ENCODE results near the gene MACO1.

Gene MACO1

DNA sequence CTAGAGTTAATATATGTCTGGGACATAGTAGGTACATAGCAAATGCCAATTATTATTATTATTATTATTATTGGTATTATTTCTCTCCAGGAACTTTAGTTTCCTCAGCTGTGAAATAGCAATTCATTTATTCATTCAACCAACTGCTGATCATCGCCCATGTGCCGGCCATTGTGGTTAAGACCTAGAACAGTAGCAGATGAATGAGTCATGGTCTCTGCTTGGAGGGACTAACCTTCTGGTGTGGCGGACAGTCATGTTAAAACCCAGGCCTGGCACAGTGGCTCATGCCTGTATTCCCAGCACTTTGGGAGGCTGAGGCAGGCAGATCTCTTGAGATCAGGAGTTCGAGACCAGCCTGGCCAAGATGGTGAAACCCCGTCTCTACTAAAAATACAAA lies 88.9 kb downstream of the MACO1 start:
- Histone ChIP-seq H4K91ac (ENCODE audit: low read depth, low read length, poor library complexity) (no peak overlapping the region), H3K4me1 (ENCODE audit: control insufficient read depth in 2 of 2, insufficient read depth in 1 of 2, low read depth in 1 of 2, low read length in 2 of 2) (peaks cover 0 to 9% of the 10 kb centered on the region in 2 donors), H3K4ac (ENCODE audit: low read length) (no peak overlapping the region), H3K9me3 (replicated peaks in 1 of 2; ENCODE audit: control insufficient read depth in 2 of 2, insufficient read depth in 1 of 2, low read depth in 1 of 2, low read length in 2 of 2) (peaks cover 0 to 1% of the 10 kb centered on the region in 2 donors), H2BK120ac (ENCODE audit: low read depth, low read length) (no peak overlapping the region), H3K14ac (ENCODE audit: low read length) (no peak overlapping the region), H3K18ac (ENCODE audit: low read length) (no peak overlapping the region), H3K23ac (ENCODE audit: low read depth, low read length, poor library complexity) (no peak overlapping the region), H3K4me2 (ENCODE audit: insufficient read depth, low read length, poor library complexity, severe bottlenecking) (no peak overlapping the region), H2AFZ (ENCODE audit: low read length) (no peak overlapping the region), H3K79me1 (ENCODE audit: low read depth, low read length) (no peaks in the 10 kb centered on the region), H2BK5ac (ENCODE audit: low read length) (no peak overlapping the region), H3K27me3 (ENCODE audit: control insufficient read depth in 3 of 3, insufficient read depth in 3 of 3, low read depth in 1 of 3, low read length in 3 of 3) (peaks cover 0 to 9% (median 0%) of the 10 kb centered on the region in 3 experiments), H3K9ac (ENCODE audit: low read depth, low read length, poor library complexity) (no peak overlapping the region), H3K27ac (replicated peaks; ENCODE audit: low read length) (no peak overlapping the region), H2BK12ac (ENCODE audit: low read length) (no peak overlapping the region), H3K4me3 (ENCODE audit: low read length in 2 of 2) (no peak overlapping the region), H4K8ac (ENCODE audit: low read depth, low read length) (no peak overlapping the region), H2AK5ac (ENCODE audit: low read depth, low read length) (no peak overlapping the region), H2BK15ac (ENCODE audit: low read length) (no peak overlapping the region), H3K36me3 (replicated peaks in 1 of 2; ENCODE audit: control insufficient read depth in 2 of 2, insufficient read depth in 2 of 2, low read length in 2 of 2) (no peaks in the 10 kb centered on the region)
- no CpG with 5 or more reads among the region's 5 CpGs for WGBS, 2 donors (ENCODE audit: extremely low coverage in 2 of 2, insufficient read length in 2 of 2, insufficient replicate concordance in 1 of 2)
- DNase-seq (ENCODE audit: low spot score) = no peak

GRCh38 chr1:25520446-25521061 lies 89.9 kb downstream of the MACO1 start:
- peak; percentile 43 for DNase-seq (ENCODE audit: low spot score)
- no peak overlapping the region for H3K23ac ChIP-seq (ENCODE audit: low read depth, low read length, poor library complexity)

GRCh38 chr1:25522031-25522655 lies 91.4 kb downstream of the MACO1 start:
- no peak overlapping the region for H2BK15ac ChIP-seq (ENCODE audit: low read length)
- peaks cover 0 to 7% of the 10 kb centered on the region in 2 donors for H3K9me3 ChIP-seq (replicated peaks in 1 of 2; ENCODE audit: control insufficient read depth in 2 of 2, insufficient read depth in 1 of 2, low read depth in 1 of 2, low read length in 2 of 2)
- no peak overlapping the region for H2BK12ac ChIP-seq (ENCODE audit: low read length)
- H4K8ac ChIP-seq (ENCODE audit: low read depth, low read length) = no peak overlapping the region
- no peak overlapping the region for H3K4ac ChIP-seq (ENCODE audit: low read length)
- no peak overlapping the region for H2BK120ac ChIP-seq (ENCODE audit: low read depth, low read length)
- no peaks in the 10 kb centered on the region for H3K36me3 ChIP-seq (replicated peaks in 1 of 2; ENCODE audit: control insufficient read depth in 2 of 2, insufficient read depth in 2 of 2, low read length in 2 of 2)
- no peak overlapping the region for H4K91ac ChIP-seq (ENCODE audit: low read depth, low read length, poor library complexity)
- H3K27me3 ChIP-seq (ENCODE audit: control insufficient read depth in 3 of 3, insufficient read depth in 3 of 3, low read depth in 1 of 3, low read length in 3 of 3) = peaks cover 0 to 9% (median 0%) of the 10 kb centered on the region in 3 experiments
- no peak overlapping the region for H3K4me3 ChIP-seq (ENCODE audit: low read length in 2 of 2)
- no peak overlapping the region for H3K4me2 ChIP-seq (ENCODE audit: insufficient read depth, low read length, poor library complexity, severe bottlenecking)
- no peak overlapping the region for H3K27ac ChIP-seq (replicated peaks; ENCODE audit: low read length)
- DNase-seq (ENCODE audit: low spot score) = no peak
- H2BK5ac ChIP-seq (ENCODE audit: low read length) = no peak overlapping the region
- H3K14ac ChIP-seq (ENCODE audit: low read length) = no peak overlapping the region
- peaks cover 0 to 9% of the 10 kb centered on the region in 2 donors for H3K4me1 ChIP-seq (ENCODE audit: control insufficient read depth in 2 of 2, insufficient read depth in 1 of 2, low read depth in 1 of 2, low read length in 2 of 2)
- WGBS, 2 donors (ENCODE audit: extremely low coverage in 2 of 2, insufficient read length in 2 of 2, insufficient replicate concordance in 1 of 2) = no CpG with 5 or more reads among the region's 5 CpGs
- H3K9ac ChIP-seq (ENCODE audit: low read depth, low read length, poor library complexity) = no peak overlapping the region
- H3K23ac ChIP-seq (ENCODE audit: low read depth, low read length, poor library complexity) = no peak overlapping the region
- no peaks in the 10 kb centered on the region for H3K79me1 ChIP-seq (ENCODE audit: low read depth, low read length)
- no peak overlapping the region for H2AFZ ChIP-seq (ENCODE audit: low read length)
- no peak overlapping the region for H2AK5ac ChIP-seq (ENCODE audit: low read depth, low read length)
- no peak overlapping the region for H3K18ac ChIP-seq (ENCODE audit: low read length)

More at GRCh38 chr1:25520446-25521061, 89.9 kb downstream of the MACO1 start:
- H3K27ac ChIP-seq (replicated peaks; ENCODE audit: low read length) = no peak overlapping the region
- H3K4me1 ChIP-seq (ENCODE audit: control insufficient read depth in 2 of 2, insufficient read depth in 1 of 2, low read depth in 1 of 2, low read length in 2 of 2) = peaks cover 0 to 9% of the 10 kb centered on the region in 2 donors
- H3K9me3 ChIP-seq (replicated peaks in 1 of 2; ENCODE audit: control insufficient read depth in 2 of 2, insufficient read depth in 1 of 2, low read depth in 1 of 2, low read length in 2 of 2) = peaks cover 0 to 7% of the 10 kb centered on the region in 2 donors
- H4K91ac ChIP-seq (ENCODE audit: low read depth, low read length, poor library complexity) = no peak overlapping the region
- no CpG with 5 or more reads among the region's 4 CpGs for WGBS, 2 donors (ENCODE audit: extremely low coverage in 2 of 2, insufficient read length in 2 of 2, insufficient replicate concordance in 1 of 2)
- H3K9ac ChIP-seq (ENCODE audit: low read depth, low read length, poor library complexity) = no peak overlapping the region
- no peak overlapping the region for H3K14ac ChIP-seq (ENCODE audit: low read length)
- H3K4me2 ChIP-seq (ENCODE audit: insufficient read depth, low read length, poor library complexity, severe bottlenecking) = no peak overlapping the region
- H2BK15ac ChIP-seq (ENCODE audit: low read length) = no peak overlapping the region
- H2AK5ac ChIP-seq (ENCODE audit: low read depth, low read length) = no peak overlapping the region
- H2BK120ac ChIP-seq (ENCODE audit: low read depth, low read length) = no peak overlapping the region
- no peak overlapping the region for H4K8ac ChIP-seq (ENCODE audit: low read depth, low read length)
- no peak overlapping the region for H3K4ac ChIP-seq (ENCODE audit: low read length)
- no peak overlapping the region for H2BK12ac ChIP-seq (ENCODE audit: low read length)
- no peak overlapping the region for H3K4me3 ChIP-seq (ENCODE audit: low read length in 2 of 2)
- H3K36me3 ChIP-seq (replicated peaks in 1 of 2; ENCODE audit: control insufficient read depth in 2 of 2, insufficient read depth in 2 of 2, low read length in 2 of 2) = no peaks in the 10 kb centered on the region
- no peak overlapping the region for H3K18ac ChIP-seq (ENCODE audit: low read length)
- H3K27me3 ChIP-seq (ENCODE audit: control insufficient read depth in 3 of 3, insufficient read depth in 3 of 3, low read depth in 1 of 3, low read length in 3 of 3) = peaks cover 0 to 9% (median 0%) of the 10 kb centered on the region in 3 experiments
- no peak overlapping the region for H2BK5ac ChIP-seq (ENCODE audit: low read length)
- no peaks in the 10 kb centered on the region for H3K79me1 ChIP-seq (ENCODE audit: low read depth, low read length)
- peak overlapping the region; percentile 68 for H2AFZ ChIP-seq (ENCODE audit: low read length)

DNA sequence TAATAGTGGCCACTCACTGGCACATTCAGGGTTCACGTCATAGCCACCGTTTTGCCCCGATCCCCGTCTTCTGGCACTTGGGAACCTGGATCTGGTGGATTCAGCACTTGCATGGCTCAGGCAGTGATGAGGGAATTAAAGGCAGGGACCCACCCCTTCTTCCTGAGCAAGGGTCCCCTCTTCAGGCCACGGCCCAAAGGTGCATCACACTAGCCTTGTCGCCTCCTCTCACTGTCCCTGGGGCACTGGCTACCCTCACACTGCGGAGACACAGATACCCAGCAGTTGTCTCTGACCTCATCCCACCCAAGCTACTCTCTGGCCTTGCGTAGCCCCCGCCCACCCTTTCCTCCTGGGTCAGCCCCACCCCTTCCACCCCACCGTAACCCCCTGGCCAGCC lies 92.8 kb downstream of the MACO1 start:
- H3K27ac ChIP-seq (replicated peaks; ENCODE audit: low read length) = no peak overlapping the region
- peaks cover 0 to 7% of the 10 kb centered on the region in 2 donors for H3K9me3 ChIP-seq (replicated peaks in 1 of 2; ENCODE audit: control insufficient read depth in 2 of 2, insufficient read depth in 1 of 2, low read depth in 1 of 2, low read length in 2 of 2)
- H4K91ac ChIP-seq (ENCODE audit: low read depth, low read length, poor library complexity) = no peak overlapping the region
- no peak overlapping the region for H2BK12ac ChIP-seq (ENCODE audit: low read length)
- WGBS, 2 donors (ENCODE audit: extremely low coverage in 2 of 2, insufficient read length in 2 of 2, insufficient replicate concordance in 1 of 2) = no CpG with 5 or more reads among the region's 10 CpGs
- H3K79me1 ChIP-seq (ENCODE audit: low read depth, low read length) = no peaks in the 10 kb centered on the region
- H2AK5ac ChIP-seq (ENCODE audit: low read depth, low read length) = no peak overlapping the region
- no peak overlapping the region for H3K4ac ChIP-seq (ENCODE audit: low read length)
- no peak overlapping the region for H3K18ac ChIP-seq (ENCODE audit: low read length)
- H3K27me3 ChIP-seq (ENCODE audit: control insufficient read depth in 3 of 3, insufficient read depth in 3 of 3, low read depth in 1 of 3, low read length in 3 of 3) = peaks cover 0 to 11% (median 0%) of the 10 kb centered on the region in 3 experiments
- H4K8ac ChIP-seq (ENCODE audit: low read depth, low read length) = no peak overlapping the region
- H2BK5ac ChIP-seq (ENCODE audit: low read length) = no peak overlapping the region
- no peak overlapping the region for H3K23ac ChIP-seq (ENCODE audit: low read depth, low read length, poor library complexity)
- no peak overlapping the region for H3K9ac ChIP-seq (ENCODE audit: low read depth, low read length, poor library complexity)
- peak; percentile 51 for DNase-seq (ENCODE audit: low spot score)
- no peak overlapping the region for H3K14ac ChIP-seq (ENCODE audit: low read length)
- peak overlapping the region; percentile 2 for H2BK15ac ChIP-seq (ENCODE audit: low read length)
- H2AFZ ChIP-seq (ENCODE audit: low read length) = no peak overlapping the region
- H3K36me3 ChIP-seq (replicated peaks in 1 of 2; ENCODE audit: control insufficient read depth in 2 of 2, insufficient read depth in 2 of 2, low read length in 2 of 2) = no peaks in the 10 kb centered on the region
- H3K4me3 ChIP-seq (ENCODE audit: low read length in 2 of 2) = no peak overlapping the region
- peaks cover 0 to 9% of the 10 kb centered on the region in 2 donors for H3K4me1 ChIP-seq (ENCODE audit: control insufficient read depth in 2 of 2, insufficient read depth in 1 of 2, low read depth in 1 of 2, low read length in 2 of 2)
- H3K4me2 ChIP-seq (ENCODE audit: insufficient read depth, low read length, poor library complexity, severe bottlenecking) = no peak overlapping the region
- no peak overlapping the region for H2BK120ac ChIP-seq (ENCODE audit: low read depth, low read length)
